ENCODE data around the gene SLC25A42. TPM values are rescaled to one million over a fixed set of nuclear protein-coding genes. Genes with fewer than 3 reads are reported as not detected.

The SLC25A42 gene
- total RNA-seq, 1 experiment from 2014 or later: 8.1 TPM

DNA sequence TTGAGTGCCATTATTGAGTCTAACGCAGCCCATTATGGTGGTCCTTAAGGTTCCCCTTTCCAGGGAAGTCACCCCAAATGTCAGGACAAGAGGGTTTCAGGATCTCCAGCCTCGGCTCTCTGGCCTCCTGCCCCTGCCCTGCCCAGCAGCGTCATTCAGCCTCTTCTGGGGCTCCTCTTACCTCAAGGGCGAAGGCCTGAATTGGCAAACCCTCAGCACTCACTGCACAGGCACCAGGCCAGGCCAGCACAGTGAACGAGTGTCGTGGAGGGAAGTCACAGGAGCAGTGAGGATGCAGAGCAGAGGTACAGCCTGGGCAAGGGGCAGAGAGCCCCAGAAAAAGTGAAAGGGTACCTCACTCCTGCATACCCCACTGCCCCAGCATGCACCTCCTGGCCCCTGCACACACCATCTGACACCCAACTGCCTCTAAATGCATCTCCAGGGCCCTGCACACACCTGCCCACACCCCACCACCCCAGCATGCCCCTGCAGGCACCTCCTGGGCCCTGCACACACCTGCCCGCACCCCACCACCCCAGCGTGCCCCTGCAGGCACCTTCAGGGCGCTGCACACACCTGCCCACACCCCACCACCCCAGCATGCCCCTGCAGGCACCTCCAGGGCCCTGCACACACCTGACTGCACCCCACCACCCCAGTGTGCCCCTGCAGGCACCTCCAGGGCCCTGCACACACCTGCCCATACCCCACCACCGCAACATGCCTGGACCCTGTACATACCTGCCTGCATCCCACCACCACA lies 19.8 kb downstream of the SLC25A42 start:
- peak; percentile 52 for ATAC-seq
- Mint-ChIP-seq H3K36me3 (no peaks in the 10 kb centered on the region), H3K4me3 (no peak overlapping the region), H3K27me3 (ENCODE audit: low read depth) (peaks cover 65% of the 10 kb centered on the region), H3K9me3 (no peaks in the 10 kb centered on the region), H3K27ac (no peak overlapping the region), H3K4me1 (peaks cover 3% of the 10 kb centered on the region; the same call in 1 of the 2 replicates)
- ChIA-PET POLR2A (no interaction called here), CTCF (no interaction called here)
- no peak for DNase-seq (ENCODE audit: low spot score)
- TF ChIP-seq ELF4 (CRISPR knock-in tag; IDR thresholded peaks at IDR 0.05; ENCODE audit: low read depth) (no peak), ZNF671 (CRISPR knock-in tag; IDR thresholded peaks at IDR 0.05) (no peak), SMAD3 (CRISPR knock-in tag; IDR thresholded peaks at IDR 0.05; ENCODE audit: borderline replicate concordance) (no peak), RELA (CRISPR knock-in tag; IDR thresholded peaks at IDR 0.05; ENCODE audit: borderline replicate concordance) (no peak), TP53 (CRISPR knock-in tag; IDR thresholded peaks at IDR 0.05) (no peak), TEAD1 (CRISPR knock-in tag; IDR thresholded peaks at IDR 0.05) (no peak)
- TF ChIP-seq, protein P1, sequence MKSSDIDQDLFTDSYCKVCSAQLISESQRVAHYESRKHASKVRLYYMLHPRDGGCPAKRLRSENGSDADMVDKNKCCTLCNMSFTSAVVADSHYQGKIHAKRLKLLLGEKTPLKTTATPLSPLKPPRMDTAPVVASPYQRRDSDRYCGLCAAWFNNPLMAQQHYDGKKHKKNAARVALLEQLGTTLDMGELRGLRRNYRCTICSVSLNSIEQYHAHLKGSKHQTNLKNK (CRISPR knock-in tag; IDR thresholded peaks at IDR 0.05): no peak

DNA sequence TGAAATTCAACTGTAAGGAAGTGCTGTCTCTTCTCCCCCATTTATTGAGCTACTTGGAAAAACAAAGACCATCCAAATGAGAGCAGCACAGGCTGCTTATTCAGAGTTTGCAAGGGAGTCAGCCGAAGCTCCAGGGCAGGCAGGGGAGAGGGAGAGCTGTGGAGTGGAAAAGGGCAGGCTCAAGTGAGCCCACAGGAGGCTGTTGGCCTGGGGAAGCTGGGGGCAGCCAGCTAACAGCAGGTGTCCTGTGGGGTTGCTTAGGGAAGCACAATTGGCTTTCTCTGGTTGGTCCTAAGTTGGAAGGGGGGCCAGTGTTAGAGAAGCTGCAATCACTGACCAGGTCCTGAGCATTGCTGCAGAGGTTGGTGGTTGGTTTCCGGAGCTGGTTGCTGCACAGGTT lies 23.9 kb downstream of the SLC25A42 start:
- Mint-ChIP-seq H3K27ac (peak overlapping the region; percentile 3; the same call in 1 of the 2 replicates), H3K27me3 (ENCODE audit: low read depth) (peaks cover 28% of the 10 kb centered on the region), H3K36me3 (no peaks in the 10 kb centered on the region), H3K9me3 (no peaks in the 10 kb centered on the region), H3K4me1 (peaks cover 21% of the 10 kb centered on the region), H3K4me3 (no peak overlapping the region)
- ATAC-seq: no peak
- ChIA-PET POLR2A (no interaction called here), CTCF (interaction anchor here (1.6 to 1.7 kb wide), 2 partner anchors 23 to 28 kb away, joined by 6 to 8 read pairs; no protein-coding TSS in a partner anchor)
- DNase-seq (ENCODE audit: low spot score): no peak
- TF ChIP-seq, protein P2, sequence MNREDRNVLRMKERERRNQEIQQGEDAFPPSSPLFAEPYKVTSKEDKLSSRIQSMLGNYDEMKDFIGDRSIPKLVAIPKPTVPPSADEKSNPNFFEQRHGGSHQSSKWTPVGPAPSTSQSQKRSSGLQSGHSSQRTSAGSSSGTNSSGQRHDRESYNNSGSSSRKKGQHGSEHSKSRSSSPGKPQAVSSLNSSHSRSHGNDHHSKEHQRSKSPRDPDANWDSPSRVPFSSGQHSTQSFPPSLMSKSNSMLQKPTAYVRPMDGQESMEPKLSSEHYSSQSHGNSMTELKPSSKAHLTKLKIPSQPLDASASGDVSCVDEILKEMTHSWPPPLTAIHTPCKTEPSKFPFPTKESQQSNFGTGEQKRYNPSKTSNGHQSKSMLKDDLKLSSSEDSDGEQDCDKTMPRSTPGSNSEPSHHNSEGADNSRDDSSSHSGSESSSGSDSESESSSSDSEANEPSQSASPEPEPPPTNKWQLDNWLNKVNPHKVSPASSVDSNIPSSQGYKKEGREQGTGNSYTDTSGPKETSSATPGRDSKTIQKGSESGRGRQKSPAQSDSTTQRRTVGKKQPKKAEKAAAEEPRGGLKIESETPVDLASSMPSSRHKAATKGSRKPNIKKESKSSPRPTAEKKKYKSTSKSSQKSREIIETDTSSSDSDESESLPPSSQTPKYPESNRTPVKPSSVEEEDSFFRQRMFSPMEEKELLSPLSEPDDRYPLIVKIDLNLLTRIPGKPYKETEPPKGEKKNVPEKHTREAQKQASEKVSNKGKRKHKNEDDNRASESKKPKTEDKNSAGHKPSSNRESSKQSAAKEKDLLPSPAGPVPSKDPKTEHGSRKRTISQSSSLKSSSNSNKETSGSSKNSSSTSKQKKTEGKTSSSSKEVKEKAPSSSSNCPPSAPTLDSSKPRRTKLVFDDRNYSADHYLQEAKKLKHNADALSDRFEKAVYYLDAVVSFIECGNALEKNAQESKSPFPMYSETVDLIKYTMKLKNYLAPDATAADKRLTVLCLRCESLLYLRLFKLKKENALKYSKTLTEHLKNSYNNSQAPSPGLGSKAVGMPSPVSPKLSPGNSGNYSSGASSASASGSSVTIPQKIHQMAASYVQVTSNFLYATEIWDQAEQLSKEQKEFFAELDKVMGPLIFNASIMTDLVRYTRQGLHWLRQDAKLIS (CRISPR knock-in tag; IDR thresholded peaks at IDR 0.05; ENCODE audit: borderline replicate concordance): no peak
- no peak for TF ChIP-seq TP53 (CRISPR knock-in tag; IDR thresholded peaks at IDR 0.05)
- TF ChIP-seq, protein P3, sequence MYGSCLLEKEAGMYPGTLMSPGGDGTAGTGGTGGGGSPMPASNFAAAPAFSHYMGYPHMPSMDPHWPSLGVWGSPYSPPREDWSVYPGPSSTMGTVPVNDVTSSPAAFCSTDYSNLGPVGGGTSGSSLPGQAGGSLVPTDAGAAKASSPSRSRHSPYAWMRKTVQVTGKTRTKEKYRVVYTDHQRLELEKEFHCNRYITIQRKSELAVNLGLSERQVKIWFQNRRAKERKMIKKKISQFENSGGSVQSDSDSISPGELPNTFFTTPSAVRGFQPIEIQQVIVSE (CRISPR knock-in tag; IDR thresholded peaks at IDR 0.05; ENCODE audit: borderline replicate concordance): no peak
- TF ChIP-seq, protein P4, sequence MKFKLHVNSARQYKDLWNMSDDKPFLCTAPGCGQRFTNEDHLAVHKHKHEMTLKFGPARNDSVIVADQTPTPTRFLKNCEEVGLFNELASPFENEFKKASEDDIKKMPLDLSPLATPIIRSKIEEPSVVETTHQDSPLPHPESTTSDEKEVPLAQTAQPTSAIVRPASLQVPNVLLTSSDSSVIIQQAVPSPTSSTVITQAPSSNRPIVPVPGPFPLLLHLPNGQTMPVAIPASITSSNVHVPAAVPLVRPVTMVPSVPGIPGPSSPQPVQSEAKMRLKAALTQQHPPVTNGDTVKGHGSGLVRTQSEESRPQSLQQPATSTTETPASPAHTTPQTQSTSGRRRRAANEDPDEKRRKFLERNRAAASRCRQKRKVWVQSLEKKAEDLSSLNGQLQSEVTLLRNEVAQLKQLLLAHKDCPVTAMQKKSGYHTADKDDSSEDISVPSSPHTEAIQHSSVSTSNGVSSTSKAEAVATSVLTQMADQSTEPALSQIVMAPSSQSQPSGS (CRISPR knock-in tag; IDR thresholded peaks at IDR 0.05; ENCODE audit: borderline replicate concordance, low read depth): no peak
- no peak for TF ChIP-seq ZNF396 (CRISPR knock-in tag; IDR thresholded peaks at IDR 0.05; ENCODE audit: borderline replicate concordance)
- no peak for TF ChIP-seq MYBL2 (CRISPR knock-in tag; IDR thresholded peaks at IDR 0.05)
- TF ChIP-seq NR1H2 (CRISPR knock-in tag; IDR thresholded peaks at IDR 0.05): no peak
- TF ChIP-seq SOX15 (CRISPR knock-in tag; IDR thresholded peaks at IDR 0.05): no peak
- TF ChIP-seq, protein P5, sequence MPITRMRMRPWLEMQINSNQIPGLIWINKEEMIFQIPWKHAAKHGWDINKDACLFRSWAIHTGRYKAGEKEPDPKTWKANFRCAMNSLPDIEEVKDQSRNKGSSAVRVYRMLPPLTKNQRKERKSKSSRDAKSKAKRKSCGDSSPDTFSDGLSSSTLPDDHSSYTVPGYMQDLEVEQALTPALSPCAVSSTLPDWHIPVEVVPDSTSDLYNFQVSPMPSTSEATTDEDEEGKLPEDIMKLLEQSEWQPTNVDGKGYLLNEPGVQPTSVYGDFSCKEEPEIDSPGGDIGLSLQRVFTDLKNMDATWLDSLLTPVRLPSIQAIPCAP (CRISPR knock-in tag; IDR thresholded peaks at IDR 0.05): no peak
- TF ChIP-seq RORB (CRISPR knock-in tag; IDR thresholded peaks at IDR 0.05): no peak
- TF ChIP-seq, protein P6, sequence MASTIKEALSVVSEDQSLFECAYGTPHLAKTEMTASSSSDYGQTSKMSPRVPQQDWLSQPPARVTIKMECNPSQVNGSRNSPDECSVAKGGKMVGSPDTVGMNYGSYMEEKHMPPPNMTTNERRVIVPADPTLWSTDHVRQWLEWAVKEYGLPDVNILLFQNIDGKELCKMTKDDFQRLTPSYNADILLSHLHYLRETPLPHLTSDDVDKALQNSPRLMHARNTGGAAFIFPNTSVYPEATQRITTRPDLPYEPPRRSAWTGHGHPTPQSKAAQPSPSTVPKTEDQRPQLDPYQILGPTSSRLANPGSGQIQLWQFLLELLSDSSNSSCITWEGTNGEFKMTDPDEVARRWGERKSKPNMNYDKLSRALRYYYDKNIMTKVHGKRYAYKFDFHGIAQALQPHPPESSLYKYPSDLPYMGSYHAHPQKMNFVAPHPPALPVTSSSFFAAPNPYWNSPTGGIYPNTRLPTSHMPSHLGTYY (CRISPR knock-in tag; IDR thresholded peaks at IDR 0.05): no peak
- no peak for TF ChIP-seq GABPB1 (CRISPR knock-in tag; IDR thresholded peaks at IDR 0.05)
- no peak for TF ChIP-seq NR2C2 (CRISPR knock-in tag; IDR thresholded peaks at IDR 0.05)
